EL (cell line): ENCODE results near the gene KRTAP10-8.
"Not testable (repeated sequence)": the region's sequence is repeated elsewhere in the genome, so short reads cannot be mapped to it uniquely, and the experiment has no call there.

ENCODE experiments used
- DNase-seq: peaks from one replicate; pipeline ENCODE4 v3.0.0-alpha.2; 2016

Gene KRTAP10-8

DNA sequence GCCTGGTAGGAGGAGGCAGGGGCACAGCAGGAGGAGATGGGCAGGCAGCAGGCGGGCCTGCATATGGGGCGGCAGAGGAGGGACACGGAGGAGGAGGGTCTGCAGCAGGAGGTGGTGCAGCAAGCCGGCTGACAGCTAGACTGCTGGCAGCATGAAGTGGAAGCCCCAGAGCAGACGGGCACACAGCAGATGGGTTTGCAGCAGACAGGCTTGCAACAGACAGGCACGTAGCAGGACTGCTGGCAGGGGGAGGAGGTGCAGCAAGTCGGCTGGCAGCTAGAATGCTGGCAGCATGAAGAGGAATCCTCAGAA is 32.1 kb upstream of the KRTAP10-8 start:
- no peak for DNase-seq

DNA sequence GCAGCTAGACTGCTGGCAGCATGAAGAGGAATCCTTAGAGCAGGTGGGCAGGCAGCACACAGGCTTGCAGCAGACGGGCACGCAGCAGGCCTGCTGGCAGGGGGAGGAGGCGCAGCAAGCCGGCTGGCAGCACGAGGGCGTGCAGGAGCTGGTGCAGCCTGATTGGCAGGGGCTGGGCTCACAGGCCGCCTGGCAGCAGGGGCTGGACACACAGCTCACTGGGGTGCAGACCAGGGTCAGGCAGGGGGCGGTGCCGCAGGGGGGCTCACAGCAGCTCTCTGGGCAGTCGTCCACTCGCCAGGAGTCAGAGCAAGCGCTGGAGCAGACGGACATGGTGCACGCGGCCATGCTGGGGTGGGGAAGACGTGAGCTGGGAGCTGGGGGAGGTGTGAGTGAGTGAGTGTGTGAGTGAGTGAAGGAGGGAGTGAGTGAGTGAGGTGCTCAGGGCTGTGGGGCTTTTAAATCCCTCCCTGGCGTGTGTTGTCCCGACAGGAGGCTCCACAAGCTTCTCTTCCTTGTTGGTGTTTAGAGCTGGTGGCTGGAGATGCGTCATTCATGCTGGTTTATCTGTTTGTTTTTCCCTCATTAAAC is 31.6 kb upstream of the KRTAP10-8 start, which contains the start of gene KRTAP10-5:
Gene KRTAP10-5, minus strand, starts transcription at position 374 of the 591 bp plus-strand sequence. Its CDS starts 26 bp downstream, at position 348.
- not testable (repeated sequence) for DNase-seq

- DNase-seq, result no peak
Observed at GRCh38 chr21:44581158-44581557, 30.7 kb upstream of the KRTAP10-8 start.

GRCh38 chr21:44582055-44582454 is 29.8 kb upstream of the KRTAP10-8 start:
- no peak for DNase-seq

GRCh38 chr21:44583089-44583799 is 28.6 kb upstream of the KRTAP10-8 start:
- DNase-seq, result no peak

GRCh38 chr21:44583800-44584147 is 28.1 kb upstream of the KRTAP10-8 start:
- no peak for DNase-seq

DNA sequence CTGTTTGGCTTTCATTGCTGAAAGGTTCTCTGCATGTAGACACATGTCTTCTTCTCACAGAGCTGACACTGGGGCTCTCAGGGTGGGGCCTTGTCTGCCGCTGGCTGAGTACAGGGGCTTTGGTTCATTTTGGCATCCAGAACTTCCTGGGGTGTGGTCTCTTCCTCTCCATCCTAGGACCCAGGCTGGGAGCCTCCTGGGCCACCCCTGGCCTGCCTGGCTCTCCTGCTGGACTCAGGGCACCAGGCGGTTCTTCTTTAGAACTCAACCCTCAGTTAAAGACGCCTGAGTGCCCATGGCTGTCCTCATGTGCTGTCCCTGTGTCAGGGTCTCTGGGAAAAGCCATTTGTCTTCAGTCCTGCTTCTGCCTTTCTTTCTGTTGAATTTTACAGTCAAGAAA is 26.0 kb upstream of the KRTAP10-8 start:
- no peak for DNase-seq

DNA sequence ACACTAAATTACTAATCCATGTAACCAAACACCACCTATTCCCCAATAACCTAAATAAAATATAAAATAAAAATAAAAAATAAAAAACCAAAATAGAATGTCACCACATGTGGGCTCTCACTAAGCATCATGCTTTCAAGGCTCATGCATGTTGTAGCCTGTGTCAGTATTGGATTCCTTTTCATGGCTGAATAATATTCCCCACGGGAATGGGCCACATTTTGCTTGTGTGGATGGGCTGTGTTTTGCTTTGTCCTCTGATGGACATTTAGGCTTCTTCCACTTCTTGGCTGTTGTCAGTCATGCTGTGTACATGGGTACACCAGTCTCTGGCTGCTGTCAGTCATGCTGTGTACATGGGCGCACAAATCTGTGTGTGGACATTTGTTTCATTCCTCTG is 22.8 kb upstream of the KRTAP10-8 start:
- no peak for DNase-seq

DNA sequence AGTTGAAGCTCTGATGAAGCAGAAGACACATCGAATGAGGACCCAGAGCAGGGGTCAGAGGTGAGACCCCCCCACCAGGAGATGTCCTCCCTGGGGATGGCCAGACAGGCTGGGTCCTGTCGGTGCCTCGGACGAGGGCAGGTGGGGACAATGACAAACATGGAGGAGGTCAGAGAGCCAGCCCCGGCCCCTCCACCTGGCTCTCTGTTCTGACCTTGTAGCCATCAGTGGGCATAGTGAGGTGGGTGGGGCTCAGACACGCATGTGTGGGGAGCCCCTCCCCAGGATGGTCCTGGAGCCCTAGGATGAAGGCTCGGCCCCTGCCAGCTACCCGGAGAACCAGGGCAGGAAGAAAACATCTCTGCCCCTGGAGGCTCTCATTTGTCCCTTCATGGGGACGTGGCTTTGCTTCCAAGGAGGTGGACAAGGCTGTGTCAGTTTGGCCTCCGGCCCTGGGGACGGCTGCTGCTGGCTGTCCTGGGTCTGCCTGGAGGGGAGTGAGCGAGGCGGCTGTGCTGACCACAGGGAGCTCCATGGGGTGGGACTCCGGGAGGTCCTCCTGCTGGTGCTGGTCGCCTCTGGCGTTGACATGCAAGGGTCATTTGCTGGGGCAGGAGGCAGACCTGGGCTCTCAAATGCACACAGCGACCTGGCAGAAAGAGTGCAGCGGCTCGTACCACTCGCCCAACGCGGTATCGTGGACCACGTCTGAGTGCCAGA is 22.1 kb upstream of the KRTAP10-8 start:
- no peak for DNase-seq

DNA sequence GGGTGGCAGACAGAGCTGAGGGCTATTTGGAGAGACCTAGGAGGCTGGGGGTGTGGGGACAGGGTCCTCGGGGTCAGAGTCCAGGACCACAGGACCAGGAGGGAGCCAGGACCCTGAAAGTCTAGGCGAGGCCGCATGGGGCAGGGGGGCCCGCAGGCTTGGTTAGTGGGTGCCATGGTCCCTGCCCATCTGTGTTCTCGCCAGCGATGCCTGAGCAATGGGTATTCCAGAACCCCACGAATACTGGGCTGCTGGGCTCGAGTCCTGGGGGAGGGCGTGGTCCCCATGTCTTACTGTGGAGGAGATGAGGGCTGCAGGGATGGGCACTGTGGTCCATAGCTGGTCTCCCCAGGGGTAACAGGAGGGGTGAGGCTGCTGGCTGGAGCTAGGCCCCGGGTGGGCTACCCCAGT is 21.6 kb upstream of the KRTAP10-8 start:
- no peak for DNase-seq

DNA sequence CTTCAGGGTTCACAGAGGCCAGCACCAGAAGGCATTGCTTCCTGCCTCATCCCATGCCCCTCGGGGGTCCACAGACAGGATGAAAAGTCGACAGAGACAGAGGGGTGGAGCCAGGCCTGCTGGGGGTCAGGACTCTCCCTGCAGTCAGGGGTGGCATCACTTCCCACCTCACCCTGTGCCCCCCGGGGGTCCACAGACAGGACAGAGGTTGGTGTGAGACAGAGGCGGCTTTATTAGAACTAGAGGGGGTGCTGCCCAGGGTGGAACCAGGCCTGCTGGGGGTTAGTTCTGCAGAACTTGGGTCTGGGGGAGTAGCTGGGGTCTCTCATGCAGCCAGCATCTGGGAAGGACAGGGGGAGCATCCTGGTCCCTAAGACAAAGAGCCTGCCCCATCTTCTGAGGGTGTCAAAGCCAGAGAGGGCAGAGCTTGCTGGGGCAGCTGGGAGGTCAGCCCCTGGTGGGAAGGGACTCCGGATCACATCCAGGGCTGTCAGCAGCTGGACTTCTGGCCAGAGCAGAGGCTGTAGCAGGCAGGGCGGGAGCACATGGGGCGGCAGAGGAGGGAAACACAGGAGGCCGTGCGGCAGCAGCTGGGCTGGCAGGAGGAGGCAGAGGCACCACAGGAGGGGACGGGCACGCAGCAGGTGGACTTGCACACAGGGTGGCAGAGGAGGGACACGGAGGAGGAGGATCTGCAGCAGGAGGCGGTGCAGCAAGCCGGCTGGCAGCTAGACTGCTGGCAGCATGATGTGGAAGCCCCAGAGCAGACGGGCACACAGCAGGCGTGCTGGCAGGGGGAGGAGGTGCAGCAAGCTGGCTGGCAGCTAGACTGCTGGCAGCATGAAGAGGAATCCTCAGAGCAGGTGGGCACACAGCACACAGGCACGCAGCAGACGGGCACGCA is 20.7 kb upstream of the KRTAP10-8 start:
- not testable (repeated sequence) for DNase-seq

- not testable (repeated sequence) for DNase-seq
Observed at GRCh38 chr21:44591801-44592130, 20.1 kb upstream of the KRTAP10-8 start.

DNA sequence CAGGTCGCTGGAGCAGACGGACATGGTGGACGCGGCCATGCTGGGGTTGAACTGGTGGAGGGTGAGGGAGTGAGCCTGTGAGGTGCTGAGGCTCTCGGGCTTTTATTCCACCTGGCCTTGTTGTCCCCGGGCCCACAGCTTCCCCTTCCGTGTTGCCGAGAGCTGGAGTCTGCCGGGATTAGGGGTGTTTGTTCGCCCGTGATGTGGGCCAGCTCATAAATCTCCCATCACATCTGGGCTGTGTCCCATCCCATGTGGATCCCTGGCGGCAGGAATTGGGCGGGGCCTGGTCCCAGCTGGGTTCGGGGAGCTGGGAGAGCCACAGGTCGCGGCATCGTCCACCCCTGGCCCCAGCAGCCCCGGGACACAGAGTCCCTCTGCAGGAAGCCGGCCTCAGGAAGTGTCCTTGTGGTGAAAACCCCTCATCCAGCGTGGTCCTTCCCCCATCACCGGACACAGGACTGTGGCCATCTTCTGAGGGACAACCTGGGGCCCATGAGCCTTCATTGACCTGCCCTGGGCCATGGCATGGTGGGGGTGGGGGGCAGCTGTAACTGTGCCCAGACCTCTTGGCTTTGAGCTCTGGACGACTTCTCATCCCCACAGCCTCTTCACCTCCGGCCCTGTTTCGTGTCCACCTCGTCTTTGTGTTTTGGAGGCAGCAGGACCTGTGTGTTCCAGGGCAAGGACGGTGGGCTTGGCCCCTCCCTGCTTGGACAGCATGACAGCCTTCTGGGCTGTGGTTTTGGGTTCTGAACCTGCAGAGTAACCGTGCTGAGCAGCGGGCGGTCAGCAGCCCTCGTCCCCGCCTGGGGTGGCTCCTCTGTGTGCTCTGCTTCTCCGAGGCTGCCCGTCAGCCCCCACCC is 19.2 kb upstream of the KRTAP10-8 start, which contains the start of gene KRTAP10-6:
Gene KRTAP10-6, minus strand, starts transcription at position 60 of the 866 bp plus-strand sequence. Its CDS starts 21 bp downstream, at position 39.
- DNase-seq, result no peak

DNA sequence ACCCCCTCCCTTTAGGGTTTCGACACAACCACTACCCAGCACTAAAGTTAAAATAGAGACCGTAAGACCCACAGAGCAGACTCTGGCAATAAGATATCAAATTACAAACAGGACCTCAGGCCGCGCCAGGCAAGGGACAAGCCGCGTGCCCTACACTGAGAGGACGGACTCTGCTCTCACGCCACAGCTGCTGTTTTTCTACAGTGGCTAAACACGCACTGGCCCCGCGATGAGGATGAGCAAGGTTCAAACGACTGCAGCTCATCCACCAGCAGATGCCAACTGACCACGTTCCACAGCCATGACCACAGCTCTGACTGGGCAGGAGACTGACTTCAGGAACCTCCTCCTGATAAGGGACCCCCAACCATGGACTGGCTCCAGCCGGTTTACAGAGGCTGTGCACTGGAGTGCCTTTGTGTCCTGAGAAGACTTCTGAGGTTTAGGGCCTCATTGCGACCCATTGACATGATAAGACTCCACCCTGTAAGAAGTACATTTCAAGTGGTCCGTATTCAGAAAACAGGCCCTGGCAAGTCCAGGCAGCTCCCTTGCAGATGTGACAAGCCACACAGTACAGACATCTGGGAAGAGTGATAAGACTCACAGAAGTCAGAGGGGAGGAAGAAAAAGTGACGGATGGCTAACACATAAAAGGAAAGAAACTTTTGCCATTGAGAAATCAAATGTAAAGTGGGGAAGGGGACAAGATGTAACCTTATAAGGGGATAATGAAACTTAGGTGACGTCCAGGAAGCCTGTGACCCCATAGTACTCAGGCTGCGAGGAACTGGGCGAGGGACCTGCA is 18.1 kb upstream of the KRTAP10-8 start:
- DNase-seq, result no peak

DNA sequence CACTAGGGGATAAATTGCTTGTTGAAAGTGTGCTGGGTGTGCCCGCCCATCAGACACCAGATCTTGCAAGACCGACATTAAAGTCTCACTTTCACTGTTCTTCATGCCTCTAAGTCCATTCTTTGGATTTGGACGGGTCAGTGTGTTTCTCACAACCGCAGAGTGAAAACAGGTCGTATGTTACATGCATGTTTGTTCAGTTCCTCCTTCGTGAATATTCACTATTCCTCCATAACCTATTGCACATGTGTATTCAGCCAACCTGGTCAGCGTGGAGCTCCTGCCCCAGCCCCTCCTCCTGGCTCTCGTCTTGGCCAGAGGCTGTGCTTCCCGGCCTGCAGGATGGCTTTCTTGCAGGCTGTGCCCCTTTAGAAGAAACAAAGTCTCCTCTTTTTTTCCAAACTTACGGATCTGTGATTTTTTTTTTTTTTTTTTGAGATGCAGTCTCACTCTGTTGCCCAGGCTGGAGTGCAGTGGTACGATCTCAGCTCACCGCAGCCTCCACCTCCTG is 17.4 kb upstream of the KRTAP10-8 start:
- DNase-seq, result no peak

- DNase-seq, result no peak
Observed at GRCh38 chr21:44595524-44595923, 16.4 kb upstream of the KRTAP10-8 start.

DNA sequence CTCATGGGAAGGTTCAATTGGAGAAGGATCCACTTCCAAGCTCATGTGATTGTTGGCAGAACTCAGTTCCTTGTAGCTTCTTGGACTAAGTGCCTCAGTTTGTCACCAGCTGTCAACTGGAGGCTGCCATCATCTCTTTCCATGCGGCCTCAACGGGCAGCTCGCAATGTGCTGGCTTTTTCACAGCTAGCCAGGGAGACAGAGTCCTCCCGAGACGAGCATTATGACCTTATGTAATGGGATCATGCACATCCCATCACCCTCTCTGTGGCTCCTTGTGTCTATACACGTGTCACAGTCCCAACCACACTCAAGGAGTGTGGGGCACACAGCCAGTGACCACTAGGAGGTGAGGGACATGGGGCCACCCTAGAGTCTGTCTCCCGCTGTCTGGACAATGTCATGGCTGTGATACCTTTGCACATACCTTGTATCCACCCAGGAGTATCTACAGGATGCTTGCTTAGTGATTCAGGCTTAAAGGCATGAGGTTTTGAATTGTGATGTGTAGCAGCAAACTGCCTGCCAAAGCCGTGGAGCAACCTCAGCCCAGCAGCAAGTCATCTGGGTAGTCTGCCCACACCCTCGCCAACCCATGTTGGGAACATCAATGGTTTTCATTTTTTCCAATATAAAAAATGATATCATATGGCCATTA is 15.7 kb upstream of the KRTAP10-8 start:
- no peak for DNase-seq

DNA sequence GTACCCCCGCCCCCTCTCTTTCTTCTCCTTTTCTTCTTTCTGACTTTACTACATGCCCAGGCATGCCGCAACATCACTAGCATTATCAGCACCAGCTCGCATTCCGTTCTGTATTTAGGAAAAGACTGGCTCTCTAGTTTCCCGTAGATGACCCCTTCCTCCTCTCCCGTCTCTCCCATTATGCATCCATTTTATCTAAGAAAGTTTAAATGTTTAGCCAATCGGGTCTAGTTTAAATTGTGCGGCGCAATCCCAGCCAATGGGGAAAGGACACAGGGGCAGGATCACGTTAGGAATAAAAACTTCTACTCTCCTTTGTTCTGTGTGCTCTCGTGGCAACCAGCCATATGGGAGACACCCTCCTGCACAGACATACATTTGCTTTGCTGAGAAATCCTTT is 13.8 kb upstream of the KRTAP10-8 start:
- no peak for DNase-seq

- DNase-seq, result no peak
Observed at GRCh38 chr21:44599264-44600029, 12.4 kb upstream of the KRTAP10-8 start.
